ENCODE data around the gene POLR3K. TPM values are rescaled to one million over a fixed set of nuclear protein-coding genes. Genes with fewer than 3 reads are reported as not detected.

The POLR3K gene
- total RNA-seq, 1 donor: 5.6 TPM

GRCh38 chr16:67884-68789 is 14.7 kb upstream of the POLR3K start:
- peak overlapping the region; percentile 12 for H3K4me3 ChIP-seq (ENCODE audit: low read depth, low read length)
- TF ChIP-seq, protein P1, sequence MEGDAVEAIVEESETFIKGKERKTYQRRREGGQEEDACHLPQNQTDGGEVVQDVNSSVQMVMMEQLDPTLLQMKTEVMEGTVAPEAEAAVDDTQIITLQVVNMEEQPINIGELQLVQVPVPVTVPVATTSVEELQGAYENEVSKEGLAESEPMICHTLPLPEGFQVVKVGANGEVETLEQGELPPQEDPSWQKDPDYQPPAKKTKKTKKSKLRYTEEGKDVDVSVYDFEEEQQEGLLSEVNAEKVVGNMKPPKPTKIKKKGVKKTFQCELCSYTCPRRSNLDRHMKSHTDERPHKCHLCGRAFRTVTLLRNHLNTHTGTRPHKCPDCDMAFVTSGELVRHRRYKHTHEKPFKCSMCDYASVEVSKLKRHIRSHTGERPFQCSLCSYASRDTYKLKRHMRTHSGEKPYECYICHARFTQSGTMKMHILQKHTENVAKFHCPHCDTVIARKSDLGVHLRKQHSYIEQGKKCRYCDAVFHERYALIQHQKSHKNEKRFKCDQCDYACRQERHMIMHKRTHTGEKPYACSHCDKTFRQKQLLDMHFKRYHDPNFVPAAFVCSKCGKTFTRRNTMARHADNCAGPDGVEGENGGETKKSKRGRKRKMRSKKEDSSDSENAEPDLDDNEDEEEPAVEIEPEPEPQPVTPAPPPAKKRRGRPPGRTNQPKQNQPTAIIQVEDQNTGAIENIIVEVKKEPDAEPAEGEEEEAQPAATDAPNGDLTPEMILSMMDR (IDR thresholded peaks at IDR 0.05; ENCODE audit: insufficient read depth, low read depth, low read length): no peak
- DNase-seq (ENCODE audit: low read depth): peak; percentile 69

- H3K4me3 ChIP-seq (ENCODE audit: low read depth, low read length): no peak overlapping the region
- TF ChIP-seq, protein P1 (IDR thresholded peaks at IDR 0.05; ENCODE audit: insufficient read depth, low read depth, low read length): no peak
- no peak for DNase-seq (ENCODE audit: low read depth)
Observed at GRCh38 chr16:67183-67791, 13.9 kb upstream of the POLR3K start.

GRCh38 chr16:66309-67182 is 13.1 kb upstream of the POLR3K start:
- no peak for DNase-seq (ENCODE audit: low read depth)
- H3K4me3 ChIP-seq (ENCODE audit: low read depth, low read length): no peak overlapping the region
- TF ChIP-seq, protein P1 (IDR thresholded peaks at IDR 0.05; ENCODE audit: insufficient read depth, low read depth, low read length): no peak

DNA sequence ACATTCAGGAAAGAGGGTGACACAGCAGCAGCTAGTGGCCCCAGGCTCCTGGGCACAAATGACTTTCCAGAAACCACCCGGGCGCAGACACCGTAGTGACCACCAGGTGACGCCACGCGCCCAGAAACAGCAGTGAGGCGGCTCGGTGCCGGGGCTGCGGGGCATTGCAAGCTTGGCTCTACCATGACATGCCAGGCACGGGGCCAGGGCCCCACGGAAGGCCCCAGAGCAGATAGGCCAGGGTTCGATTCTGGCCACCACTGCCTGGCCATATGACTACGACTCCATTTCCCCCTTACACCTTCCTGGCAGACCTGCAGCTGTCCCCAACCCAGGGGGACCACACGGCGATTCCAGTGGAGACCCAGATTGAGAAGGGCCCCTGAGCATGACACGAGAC is 12.3 kb upstream of the POLR3K start:
- TF ChIP-seq, protein P1 (IDR thresholded peaks at IDR 0.05; ENCODE audit: insufficient read depth, low read depth, low read length): peak; percentile 97
- H3K4me3 ChIP-seq (ENCODE audit: low read depth, low read length): no peak overlapping the region
- peak; percentile 72 for DNase-seq (ENCODE audit: low read depth)

- TF ChIP-seq, protein P1 (IDR thresholded peaks at IDR 0.05; ENCODE audit: insufficient read depth, low read depth, low read length): no peak
- no peak for DNase-seq (ENCODE audit: low read depth)
- H3K4me3 ChIP-seq (ENCODE audit: low read depth, low read length): no peak overlapping the region
Observed at GRCh38 chr16:64914-65255, 11.5 kb upstream of the POLR3K start.

GRCh38 chr16:63998-64913 is 10.8 kb upstream of the POLR3K start:
- TF ChIP-seq, protein P1 (IDR thresholded peaks at IDR 0.05; ENCODE audit: insufficient read depth, low read depth, low read length): no peak
- no peak for DNase-seq (ENCODE audit: low read depth)
- no peak overlapping the region for H3K4me3 ChIP-seq (ENCODE audit: low read depth, low read length)

Data from fibroblast of villous mesenchyme (primary cell).